ENCODE measurements around the gene SLC25A14. TPM values are rescaled to one million over a fixed set of nuclear protein-coding genes. Genes with fewer than 3 reads are reported as not detected.

Gene SLC25A14
- polyA plus RNA-seq, 1 donor from 2014 or later, result 150 TPM

DNA sequence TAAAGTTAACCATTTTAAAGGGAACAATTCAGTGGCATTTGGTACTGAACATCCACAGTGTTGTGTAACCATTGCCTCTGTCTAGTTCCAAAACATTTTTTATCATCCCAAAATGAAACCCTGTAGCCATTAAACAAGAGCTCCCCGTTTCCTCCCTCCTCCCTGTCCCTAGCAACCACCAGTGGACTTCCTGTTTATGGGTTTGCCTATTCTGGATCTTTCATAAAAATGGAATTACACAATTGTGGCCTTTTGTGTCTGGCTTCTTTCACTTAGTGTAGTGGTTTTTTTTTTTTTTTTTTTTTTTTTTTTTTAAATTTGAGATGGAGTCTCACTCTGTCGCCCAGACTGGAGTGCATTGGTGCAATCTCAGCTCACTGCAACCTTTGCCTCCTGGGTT, 73.7 kb downstream of the SLC25A14 start:
- Histone ChIP-seq H3K9me3 (ENCODE audit: low read length) (no peaks in the 10 kb centered on the region), H3K79me2 (replicated peaks; ENCODE audit: insufficient read depth, low read length) (no peaks in the 10 kb centered on the region), H3F3A (ENCODE audit: insufficient read depth, low read length, poor library complexity, severe bottlenecking) (no peaks in the 10 kb centered on the region), H3K4me2 (ENCODE audit: low read length) (no peak overlapping the region), H3K4me3 (ENCODE audit: low read length) (no peak overlapping the region), H3K27me3 (ENCODE audit: insufficient read depth, low read depth, low read length) (no peaks in the 10 kb centered on the region), H3K9ac (ENCODE audit: low read length) (no peak overlapping the region), H3K36me3 (ENCODE audit: insufficient read depth, low read length) (no peaks in the 10 kb centered on the region), H3K27ac (ENCODE audit: low read length) (no peak overlapping the region), H2AFZ (ENCODE audit: low read depth, low read length) (no peak overlapping the region), H4K20me1 (ENCODE audit: insufficient read depth) (no peaks in the 10 kb centered on the region), H3K9me2 (ENCODE audit: insufficient read depth, low read length) (no peaks in the 10 kb centered on the region)
- TF ChIP-seq MXI1 (conservative IDR thresholded peaks at IDR 0.05; ENCODE audit: poor library complexity, severe bottlenecking), result no peak
- no peak for TF ChIP-seq EP300 (conservative IDR thresholded peaks at IDR 0.05; ENCODE audit: poor library complexity, severe bottlenecking)
- TF ChIP-seq POLR2AphosphoS5 (IDR thresholded peaks at IDR 0.05), result no peak
- TF ChIP-seq EZH2 (IDR thresholded peaks at IDR 0.05; ENCODE audit: borderline replicate concordance, insufficient read depth, low read length, poor library complexity, severe bottlenecking), result no peak
- TF ChIP-seq, protein P1, sequence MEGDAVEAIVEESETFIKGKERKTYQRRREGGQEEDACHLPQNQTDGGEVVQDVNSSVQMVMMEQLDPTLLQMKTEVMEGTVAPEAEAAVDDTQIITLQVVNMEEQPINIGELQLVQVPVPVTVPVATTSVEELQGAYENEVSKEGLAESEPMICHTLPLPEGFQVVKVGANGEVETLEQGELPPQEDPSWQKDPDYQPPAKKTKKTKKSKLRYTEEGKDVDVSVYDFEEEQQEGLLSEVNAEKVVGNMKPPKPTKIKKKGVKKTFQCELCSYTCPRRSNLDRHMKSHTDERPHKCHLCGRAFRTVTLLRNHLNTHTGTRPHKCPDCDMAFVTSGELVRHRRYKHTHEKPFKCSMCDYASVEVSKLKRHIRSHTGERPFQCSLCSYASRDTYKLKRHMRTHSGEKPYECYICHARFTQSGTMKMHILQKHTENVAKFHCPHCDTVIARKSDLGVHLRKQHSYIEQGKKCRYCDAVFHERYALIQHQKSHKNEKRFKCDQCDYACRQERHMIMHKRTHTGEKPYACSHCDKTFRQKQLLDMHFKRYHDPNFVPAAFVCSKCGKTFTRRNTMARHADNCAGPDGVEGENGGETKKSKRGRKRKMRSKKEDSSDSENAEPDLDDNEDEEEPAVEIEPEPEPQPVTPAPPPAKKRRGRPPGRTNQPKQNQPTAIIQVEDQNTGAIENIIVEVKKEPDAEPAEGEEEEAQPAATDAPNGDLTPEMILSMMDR (IDR thresholded peaks at IDR 0.05; ENCODE audit: poor library complexity, severe bottlenecking), result no peak
- TF ChIP-seq RAD21 (conservative IDR thresholded peaks at IDR 0.05), result no peak
- TF ChIP-seq, protein P2, sequence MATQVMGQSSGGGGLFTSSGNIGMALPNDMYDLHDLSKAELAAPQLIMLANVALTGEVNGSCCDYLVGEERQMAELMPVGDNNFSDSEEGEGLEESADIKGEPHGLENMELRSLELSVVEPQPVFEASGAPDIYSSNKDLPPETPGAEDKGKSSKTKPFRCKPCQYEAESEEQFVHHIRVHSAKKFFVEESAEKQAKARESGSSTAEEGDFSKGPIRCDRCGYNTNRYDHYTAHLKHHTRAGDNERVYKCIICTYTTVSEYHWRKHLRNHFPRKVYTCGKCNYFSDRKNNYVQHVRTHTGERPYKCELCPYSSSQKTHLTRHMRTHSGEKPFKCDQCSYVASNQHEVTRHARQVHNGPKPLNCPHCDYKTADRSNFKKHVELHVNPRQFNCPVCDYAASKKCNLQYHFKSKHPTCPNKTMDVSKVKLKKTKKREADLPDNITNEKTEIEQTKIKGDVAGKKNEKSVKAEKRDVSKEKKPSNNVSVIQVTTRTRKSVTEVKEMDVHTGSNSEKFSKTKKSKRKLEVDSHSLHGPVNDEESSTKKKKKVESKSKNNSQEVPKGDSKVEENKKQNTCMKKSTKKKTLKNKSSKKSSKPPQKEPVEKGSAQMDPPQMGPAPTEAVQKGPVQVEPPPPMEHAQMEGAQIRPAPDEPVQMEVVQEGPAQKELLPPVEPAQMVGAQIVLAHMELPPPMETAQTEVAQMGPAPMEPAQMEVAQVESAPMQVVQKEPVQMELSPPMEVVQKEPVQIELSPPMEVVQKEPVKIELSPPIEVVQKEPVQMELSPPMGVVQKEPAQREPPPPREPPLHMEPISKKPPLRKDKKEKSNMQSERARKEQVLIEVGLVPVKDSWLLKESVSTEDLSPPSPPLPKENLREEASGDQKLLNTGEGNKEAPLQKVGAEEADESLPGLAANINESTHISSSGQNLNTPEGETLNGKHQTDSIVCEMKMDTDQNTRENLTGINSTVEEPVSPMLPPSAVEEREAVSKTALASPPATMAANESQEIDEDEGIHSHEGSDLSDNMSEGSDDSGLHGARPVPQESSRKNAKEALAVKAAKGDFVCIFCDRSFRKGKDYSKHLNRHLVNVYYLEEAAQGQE (IDR thresholded peaks at IDR 0.05; ENCODE audit: borderline replicate concordance), result no peak
- TF ChIP-seq TAF1 (IDR thresholded peaks at IDR 0.05; ENCODE audit: low read depth), result no peak
- TF ChIP-seq SMC3 (conservative IDR thresholded peaks at IDR 0.05; ENCODE audit: poor library complexity), result no peak

GRCh38 chrX:130414800-130415199, 75.1 kb downstream of the SLC25A14 start:
- Histone ChIP-seq H3K9me3 (ENCODE audit: low read length) (no peaks in the 10 kb centered on the region), H3K27ac (ENCODE audit: low read length) (no peak overlapping the region), H2AFZ (ENCODE audit: low read depth, low read length) (no peak overlapping the region), H4K20me1 (ENCODE audit: insufficient read depth) (no peaks in the 10 kb centered on the region), H3K79me2 (replicated peaks; ENCODE audit: insufficient read depth, low read length) (no peaks in the 10 kb centered on the region), H3K4me3 (ENCODE audit: low read length) (no peak overlapping the region), H3F3A (ENCODE audit: insufficient read depth, low read length, poor library complexity, severe bottlenecking) (no peaks in the 10 kb centered on the region), H3K27me3 (ENCODE audit: insufficient read depth, low read depth, low read length) (no peaks in the 10 kb centered on the region), H3K9ac (ENCODE audit: low read length) (no peak overlapping the region), H3K4me2 (ENCODE audit: low read length) (no peak overlapping the region), H3K36me3 (ENCODE audit: insufficient read depth, low read length) (no peaks in the 10 kb centered on the region), H3K9me2 (ENCODE audit: insufficient read depth, low read length) (no peaks in the 10 kb centered on the region)
- TF ChIP-seq MXI1 (conservative IDR thresholded peaks at IDR 0.05; ENCODE audit: poor library complexity, severe bottlenecking), result no peak
- no peak for TF ChIP-seq EP300 (conservative IDR thresholded peaks at IDR 0.05; ENCODE audit: poor library complexity, severe bottlenecking)
- TF ChIP-seq EZH2 (IDR thresholded peaks at IDR 0.05; ENCODE audit: borderline replicate concordance, insufficient read depth, low read length, poor library complexity, severe bottlenecking), result no peak
- no peak for TF ChIP-seq TAF1 (IDR thresholded peaks at IDR 0.05; ENCODE audit: low read depth)
- no peak for TF ChIP-seq POLR2AphosphoS5 (IDR thresholded peaks at IDR 0.05)
- TF ChIP-seq, protein P1 (IDR thresholded peaks at IDR 0.05; ENCODE audit: poor library complexity, severe bottlenecking), result no peak
- TF ChIP-seq, protein P2 (IDR thresholded peaks at IDR 0.05; ENCODE audit: borderline replicate concordance), result no peak
- TF ChIP-seq SMC3 (conservative IDR thresholded peaks at IDR 0.05; ENCODE audit: poor library complexity), result no peak
- no peak for TF ChIP-seq RAD21 (conservative IDR thresholded peaks at IDR 0.05)

Measured in neural cell (in vitro differentiated cells).